A549 (cell line): ENCODE measurements around the gene ORM1. TPM values are rescaled to one million over a fixed set of nuclear protein-coding genes. Genes with fewer than 3 reads are reported as not detected.

Source experiments
- ATAC-seq, 2 experiments: fragments of 200-7000 bp in 1 of 2; fragments of >200 bp in 1 of 2; cut with Nextera tagmentation in 1 of 2; cut with Tn5 transposase in 1 of 2; 3 replicates each; pipeline versions ENCODE4 v1.8.0 to v1.9.1; 2018 to 2020; ENCODE audit warnings: mild to moderate bottlenecking in 1 of 2, moderate library complexity in 1 of 2
- CTCF ChIA-PET: fragments of 300-600 bp; sonication (Branson Sonifier 250); formaldehyde crosslinking; extraction: SDS; loops from one replicate; lab custom pipeline; 2021; ENCODE audit warnings: antibody characterized with exemption, inconsistent platforms; lab: Yijun Ruan, JAX
- POLR2A ChIA-PET: fragments of 350-600 bp; formaldehyde crosslinking; extraction: SDS; loops from one replicate; lab custom pipeline; 2021; ENCODE audit warnings: antibody characterized with exemption, inconsistent platforms; lab: Yijun Ruan, JAX
- DNase-seq, 2 experiments: peaks; one replicate each; pipeline versions ENCODE4 v3.0.0 to v3.0.0-alpha.2; 2011 to 2016; ENCODE audit warnings: low read depth in 1 of 2, low spot score in 1 of 2
- FAIRE-seq: peaks from 2 replicates; lab custom pipeline; 2011; peaks lifted over from hg19 to GRCh38; lab: Jason Lieb, UNC
- H3K27ac ChIP-seq, 2 experiments: fragments of >200 bp; sonication (Bioruptor Twin); formaldehyde crosslinking; 3 replicates each; pipeline ENCODE4 v1.5.1; 2016 to 2017
- H3K4me1 ChIP-seq: fragments of >200 bp; sonication (Bioruptor Twin); formaldehyde crosslinking; 3 replicates; pipeline ENCODE4 v1.6.1; 2016
- H3K4me2 ChIP-seq: fragments of >200 bp; sonication (Bioruptor Twin); formaldehyde crosslinking; 3 replicates; pipeline ENCODE4 v1.6.1; 2016
- H3K4me3 ChIP-seq: fragments of >200 bp; sonication (Bioruptor Twin); formaldehyde crosslinking; 3 replicates; pipeline ENCODE4 v1.5.1; 2016
- H3K9me3 ChIP-seq: fragments of >200 bp; sonication (Bioruptor Twin); formaldehyde crosslinking; 3 replicates; pipeline ENCODE4 v1.6.1; 2016
- ATOH8 ChIP-seq: fragments of 250-450 bp; sonication (Bioruptor Pico); IDR thresholded peaks from 2 replicates; pipeline ENCODE4 v1.5.0; 2020; ENCODE audit warnings: low read depth, mild to moderate bottlenecking, moderate library complexity
- BHLHE40 ChIP-seq: IDR thresholded peaks from 2 replicates; pipeline ENCODE4 v1.6.1; 2012; ENCODE audit warnings: low read depth, low read length, inconsistent platforms
- CBX2 ChIP-seq: fragments of 200-600 bp; sonication (generic); IDR thresholded peaks from 2 replicates; pipeline ENCODE4 v1.6.1; 2016; ENCODE audit warnings: low read depth, mild to moderate bottlenecking, borderline replicate concordance
- CBX8 ChIP-seq: fragments of 200-600 bp; sonication (generic); IDR thresholded peaks from 2 replicates; pipeline ENCODE4 v1.6.1; 2016
- CEBPB ChIP-seq, 2 experiments: fragments of >200 bp in 1 of 2; sonication (Bioruptor Twin) in 1 of 2; formaldehyde crosslinking in 1 of 2; IDR thresholded peaks; 2 replicates each; pipeline ENCODE4 v1.6.1; 2012 to 2016
- CHD4 ChIP-seq: fragments of 200-600 bp; sonication (generic); IDR thresholded peaks from 2 replicates; pipeline ENCODE4 v1.6.1; 2016; ENCODE audit warnings: antibody characterized with exemption, mild to moderate bottlenecking, borderline replicate concordance
- CTCF ChIP-seq: fragments of >200 bp; sonication (Bioruptor Twin); formaldehyde crosslinking; IDR thresholded peaks from 3 replicates; pipeline ENCODE4 v1.5.1; 2016
- E2F6 ChIP-seq: IDR thresholded peaks from 2 replicates; pipeline ENCODE4 v1.6.1; 2012; ENCODE audit warnings: low read depth, borderline replicate concordance
- EHF ChIP-seq: fragments of 250-450 bp; sonication (Bioruptor Pico); IDR thresholded peaks from 2 replicates; pipeline ENCODE4 v1.5.0; 2020; ENCODE audit warnings: mild to moderate bottlenecking
- EHMT2 ChIP-seq: fragments of 200-600 bp; sonication (generic); IDR thresholded peaks from 2 replicates; pipeline ENCODE4 v1.6.1; 2016; ENCODE audit warnings: antibody characterized with exemption, low read depth, mild to moderate bottlenecking, moderate library complexity
- EP300 ChIP-seq, 2 experiments: fragments of >200 bp; sonication (Bioruptor Twin); formaldehyde crosslinking; IDR thresholded peaks; 2 replicates in 1 of 2; 3 replicates in 1 of 2; pipeline ENCODE4 v1.6.1; 2016 to 2017
- ESRRA ChIP-seq: fragments of 150-350 bp; IDR thresholded peaks from 2 replicates; pipeline ENCODE4 v1.6.1; 2014; ENCODE audit warnings: mild to moderate bottlenecking, low read length, borderline replicate concordance
- FOSL2 ChIP-seq, 2 experiments: fragments of 450-650 bp in 1 of 2; fragments of >200 bp in 1 of 2; sonication (Bioruptor Twin) in 1 of 2; formaldehyde crosslinking; IDR thresholded peaks; 2 replicates each; pipeline versions ENCODE4 v1.5.0 to v1.6.1; 2016 to 2020; ENCODE audit warnings: mild to moderate bottlenecking in 1 of 2, moderate library complexity in 1 of 2
- FOXS1 ChIP-seq: fragments of 250-450 bp; sonication (Bioruptor Pico); IDR thresholded peaks from 2 replicates; pipeline ENCODE4 v1.5.0; 2020; ENCODE audit warnings: mild to moderate bottlenecking, moderate library complexity
- HDAC2 ChIP-seq: fragments of 200-600 bp; sonication (generic); IDR thresholded peaks from 2 replicates; pipeline ENCODE4 v1.6.1; 2016
- HOXB13 ChIP-seq: fragments of 250-450 bp; sonication (Bioruptor Pico); IDR thresholded peaks from 2 replicates; pipeline ENCODE4 v1.5.0; 2020; ENCODE audit warnings: low read depth, mild to moderate bottlenecking, moderate library complexity
- HOXB5 ChIP-seq: fragments of 250-450 bp; sonication (Bioruptor Pico); IDR thresholded peaks from 2 replicates; pipeline ENCODE4 v1.5.0; 2020; ENCODE audit warnings: mild to moderate bottlenecking, moderate library complexity
- KDM1A ChIP-seq: fragments of 200-600 bp; sonication (generic); IDR thresholded peaks from 2 replicates; pipeline ENCODE4 v1.6.1; 2016; ENCODE audit warnings: low read depth, mild to moderate bottlenecking
- KDM5A ChIP-seq: fragments of 200-600 bp; sonication (generic); IDR thresholded peaks from 2 replicates; pipeline ENCODE4 v1.6.1; 2016; ENCODE audit warnings: antibody characterized with exemption, mild to moderate bottlenecking
- MAZ ChIP-seq: fragments of 150-350 bp; IDR thresholded peaks from 2 replicates; pipeline ENCODE4 v1.6.1; 2014; ENCODE audit warnings: antibody characterized with exemption, low read depth, low read length, borderline replicate concordance
- MYC ChIP-seq: IDR thresholded peaks from 2 replicates; pipeline ENCODE4 v1.6.1; 2012; ENCODE audit warnings: mild to moderate bottlenecking, inconsistent platforms, low read length, improper control_type of control experiment, borderline replicate concordance
- PBX3 ChIP-seq: IDR thresholded peaks from 2 replicates; pipeline ENCODE4 v1.6.1; 2012
- PHF8 ChIP-seq: fragments of 200-600 bp; sonication (generic); IDR thresholded peaks from 2 replicates; pipeline ENCODE4 v1.6.1; 2016; ENCODE audit warnings: low read depth, mild to moderate bottlenecking, antibody characterized with exemption, moderate library complexity, borderline replicate concordance
- RAD21 ChIP-seq, 2 experiments: fragments of >200 bp in 1 of 2; sonication (Bioruptor Twin) in 1 of 2; formaldehyde crosslinking in 1 of 2; IDR thresholded peaks in 1 of 2; conservative IDR thresholded peaks in 1 of 2; 2 replicates in 1 of 2; 3 replicates in 1 of 2; pipeline ENCODE4 v1.6.1; 2012 to 2018; ENCODE audit warnings: inconsistent platforms in 1 of 2
- RFX5 ChIP-seq: fragments of 450-650 bp; IDR thresholded peaks from 2 replicates; pipeline ENCODE4 v1.7.1; 2014; ENCODE audit warnings: antibody characterized with exemption, mild to moderate bottlenecking, moderate library complexity
- RNF2 ChIP-seq: fragments of 200-600 bp; sonication (generic); IDR thresholded peaks from 2 replicates; pipeline ENCODE4 v1.6.1; 2016; ENCODE audit warnings: low read depth, mild to moderate bottlenecking, antibody characterized with exemption, moderate library complexity, borderline replicate concordance
- ZC3H11A ChIP-seq: fragments of 450-650 bp; IDR thresholded peaks from 2 replicates; pipeline ENCODE4 v1.6.1; 2014; ENCODE audit warnings: antibody characterized with exemption, mild to moderate bottlenecking
- WGBS: methylation state at CpG from one replicate; pipeline ENCODE4 v1.1.6; 2017; ENCODE audit errors: missing lambda C conversion rate; 5-methylcytosine and 5-hydroxymethylcytosine counted together
- polyA plus RNA-seq, 4 experiments: library from polyadenylated mRNA; depleted of rRNA in 3 of 4; stranded (reverse); fragments of >200 nt; fragmentation: RNase III in 1 of 4; extraction: RNeasy Plus Mini Kit Qiagen cat#74134 plus additional on column Dnase treatment in 1 of 4; gene quantifications; 2 replicates in 3 of 4; 3 replicates in 1 of 4; pipeline ENCODE4 v1.2.3, GENCODE V29; 2011 to 2017

The ORM1 gene
- polyA plus RNA-seq, 2 of the 4 experiments (the other 2 are of a cell fraction): 0.12 to 0.19 TPM

GRCh38 chr9:114334490-114334889 is 11.6 kb downstream of the ORM1 start:
- ATAC-seq: no peak
- Histone ChIP-seq H3K27ac (no peak overlapping the region), H3K4me3 (no peak overlapping the region), H3K9me3 (no peaks in the 10 kb centered on the region), H3K4me2 (no peak overlapping the region), H3K4me1 (no peaks in the 10 kb centered on the region)
- FAIRE-seq: no peak
- CTCF ChIA-PET: no interaction called here
- POLR2A ChIA-PET: no interaction called here
- whole genome bisulfite sequencing: 94% methylated on average over 8 of the region's 9 CpGs
- no peak for DNase-seq
- TF ChIP-seq RFX5 (no peak), EP300 (IDR thresholded peaks at IDR 0.05) (no peak), ATOH8 (CRISPR knock-in tag) (no peak), ZC3H11A (no peak), EHMT2 (no peak), CBX2 (no peak), EHF (CRISPR knock-in tag) (no peak), CTCF (no peak), E2F6 (no peak), HDAC2 (no peak), PHF8 (no peak), KDM5A (no peak), CBX8 (no peak), RAD21 (conservative IDR thresholded peaks at IDR 0.05 in 1 of 2, IDR thresholded peaks at IDR 0.05 in 1 of 2) (no peak)

GRCh38 chr9:114335745-114336144 is 12.8 kb downstream of the ORM1 start:
- DNase-seq (no peak), FAIRE-seq (no peak), ATAC-seq (no peak)
- no peak for TF ChIP-seq PBX3
- TF ChIP-seq BHLHE40: no peak
- TF ChIP-seq RNF2: no peak
- TF ChIP-seq FOSL2 (IDR thresholded peaks at IDR 0.05): no peak
- no peak for TF ChIP-seq FOSL2 (CRISPR knock-in tag; IDR thresholded peaks at IDR 0.05)
- no peak for TF ChIP-seq CHD4
- TF ChIP-seq HOXB13: no peak
- TF ChIP-seq ESRRA: no peak
- no peak for TF ChIP-seq HOXB5
- TF ChIP-seq FOXS1 (CRISPR knock-in tag): no peak
- no peak for TF ChIP-seq CEBPB (IDR thresholded peaks at IDR 0.05)
- no peak for TF ChIP-seq KDM1A
- TF ChIP-seq E2F6: no peak
- no peak for TF ChIP-seq CBX2
- TF ChIP-seq RFX5: no peak
- no peak for TF ChIP-seq EP300 (IDR thresholded peaks at IDR 0.05)
- TF ChIP-seq MAZ: no peak
- no peak for TF ChIP-seq MYC
- TF ChIP-seq CTCF: no peak
- WGBS: 71% methylated on average over 2 of the region's 2 CpGs
- Histone ChIP-seq H3K9me3 (no peaks in the 10 kb centered on the region), H3K4me3 (no peak overlapping the region), H3K27ac (no peak overlapping the region), H3K4me1 (no peaks in the 10 kb centered on the region), H3K4me2 (no peak overlapping the region)
- ChIA-PET CTCF (no interaction called here), POLR2A (no interaction called here)
